ENCODE data around the gene SLC22A14. TPM values are rescaled to one million over a fixed set of nuclear protein-coding genes. Genes with fewer than 3 reads are reported as not detected.

The SLC22A14 gene
- total and polyA plus RNA-seq, 9 of the 15 experiments (the other 6 are each of a cell fraction or from before 2014, with no cell fraction given): 0.03 to 0.07 TPM; not detected in 7

DNA sequence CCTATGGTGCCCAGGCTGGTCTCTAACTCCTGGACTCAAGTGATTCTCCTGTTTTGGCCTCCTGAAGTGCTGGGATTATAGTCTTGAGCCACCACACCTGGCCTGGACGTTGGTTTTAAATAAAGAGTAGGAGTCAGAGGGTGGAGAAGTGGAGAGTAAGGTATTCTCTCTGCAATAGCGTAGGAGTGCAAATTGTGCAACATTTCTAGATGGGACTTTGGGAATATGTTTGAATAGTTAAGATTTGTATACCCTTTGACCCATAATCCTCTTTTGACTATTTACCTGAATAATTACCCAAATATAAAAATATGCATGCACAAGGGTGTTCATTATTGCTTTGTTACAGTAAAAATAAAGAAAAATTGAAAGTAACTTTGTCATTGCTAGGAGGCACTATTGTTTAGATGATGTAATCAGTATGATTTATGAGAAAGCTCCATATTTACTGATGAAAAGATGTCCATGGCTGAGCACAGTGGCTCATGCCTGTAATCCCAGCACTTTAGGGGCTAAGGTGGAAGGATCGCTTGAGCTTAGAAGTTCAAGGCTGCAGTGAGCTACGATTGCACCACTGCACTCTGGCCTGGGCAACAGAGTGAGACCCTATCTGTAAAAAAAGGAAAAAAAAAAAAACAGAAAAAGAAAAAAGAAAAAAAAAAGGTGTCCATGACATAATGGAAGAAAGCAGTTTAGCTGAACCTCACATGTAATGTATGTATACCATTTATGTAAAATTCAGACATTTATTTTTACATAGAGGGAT lies 49.3 kb downstream of the SLC22A14 start:
- Histone ChIP-seq H3K9me1 (ENCODE audit: control insufficient read depth, insufficient read depth, low read length) (no peaks in the 10 kb centered on the region), H3K27me3 (ENCODE audit: control insufficient read depth in 2 of 2, insufficient read depth in 2 of 2, low read length in 2 of 2) (peaks cover 12 to 16% of the 10 kb centered on the region in 2 experiments; a peak in 4 of 5 replicates), H4K20me1 (replicated peaks; ENCODE audit: control insufficient read depth, insufficient read depth, low read length) (no peaks in the 10 kb centered on the region), H3K4me1 (replicated peaks in 1 of 2; ENCODE audit: control insufficient read depth in 2 of 2, insufficient read depth in 2 of 2, low read length in 2 of 2) (peaks cover 0 to 8% of the 10 kb centered on the region in 2 experiments; a peak in 3 of 5 replicates), H3K36me3 (ENCODE audit: control insufficient read depth, insufficient read depth, low read length) (no peaks in the 10 kb centered on the region), H2AFZ (ENCODE audit: low read depth, low read length) (no peak overlapping the region; the same call in 1 of the 2 replicates), H3K4me2 (ENCODE audit: insufficient read depth, low read length) (no peak overlapping the region), H3K27ac (ENCODE audit: extremely low read depth, low read depth, low read length) (no peak overlapping the region), H3K9me3 (replicated peaks; ENCODE audit: control insufficient read depth, insufficient read depth, low read depth, low read length) (peaks cover 7% of the 10 kb centered on the region; the same call in 1 of the 2 replicates), H3K79me2 (ENCODE audit: control insufficient read depth, insufficient read depth, low read length) (no peaks in the 10 kb centered on the region), H3K9ac (ENCODE audit: insufficient read depth in 1 of 2, low read depth in 2 of 2, low read length in 2 of 2) (no peak overlapping the region), H3K4me3 (no peak overlapping the region)
- DNase-seq (ENCODE audit: extremely low read depth in 1 of 4, low spot score in 3 of 4) (no peak), ATAC-seq (no peak), FAIRE-seq (no peak)
- in situ Hi-C loops (cut with MboI) (no loop called here), intact Hi-C loops (cut with micrococcal nuclease) (no loop called here)
- no TSS peak for BruUV-seq (replicated peaks)
- ChIA-PET CTCF (ENCODE audit: low intra/inter-chr PET ratio) (interaction anchor here (0.6 kb wide), 1 partner anchor 13 kb away, joined by 3 read pairs; no protein-coding TSS in a partner anchor), POLR2A (no interaction called here)
- 7% methylated on average over 4 of the region's 4 CpGs for WGBS (ENCODE audit: insufficient coverage, low coverage, missing lambda C conversion rate)
- TF ChIP-seq FOXK1 (CRISPR knock-in tag; IDR thresholded peaks at IDR 0.05; ENCODE audit: borderline replicate concordance): no peak
- TF ChIP-seq, protein P1, sequence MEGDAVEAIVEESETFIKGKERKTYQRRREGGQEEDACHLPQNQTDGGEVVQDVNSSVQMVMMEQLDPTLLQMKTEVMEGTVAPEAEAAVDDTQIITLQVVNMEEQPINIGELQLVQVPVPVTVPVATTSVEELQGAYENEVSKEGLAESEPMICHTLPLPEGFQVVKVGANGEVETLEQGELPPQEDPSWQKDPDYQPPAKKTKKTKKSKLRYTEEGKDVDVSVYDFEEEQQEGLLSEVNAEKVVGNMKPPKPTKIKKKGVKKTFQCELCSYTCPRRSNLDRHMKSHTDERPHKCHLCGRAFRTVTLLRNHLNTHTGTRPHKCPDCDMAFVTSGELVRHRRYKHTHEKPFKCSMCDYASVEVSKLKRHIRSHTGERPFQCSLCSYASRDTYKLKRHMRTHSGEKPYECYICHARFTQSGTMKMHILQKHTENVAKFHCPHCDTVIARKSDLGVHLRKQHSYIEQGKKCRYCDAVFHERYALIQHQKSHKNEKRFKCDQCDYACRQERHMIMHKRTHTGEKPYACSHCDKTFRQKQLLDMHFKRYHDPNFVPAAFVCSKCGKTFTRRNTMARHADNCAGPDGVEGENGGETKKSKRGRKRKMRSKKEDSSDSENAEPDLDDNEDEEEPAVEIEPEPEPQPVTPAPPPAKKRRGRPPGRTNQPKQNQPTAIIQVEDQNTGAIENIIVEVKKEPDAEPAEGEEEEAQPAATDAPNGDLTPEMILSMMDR (IDR thresholded peaks at IDR 0.05 in 2 of 3, conservative IDR thresholded peaks at IDR 0.05 in 1 of 3; ENCODE audit: insufficient read depth in 2 of 3, low read depth in 1 of 3, low read length in 3 of 3): no peak
- TF ChIP-seq PTTG1 (tag; IDR thresholded peaks at IDR 0.05; ENCODE audit: low read depth): no peak
- no peak for TF ChIP-seq FOS (IDR thresholded peaks at IDR 0.05; ENCODE audit: extremely low read depth, insufficient read length)
- no peak for TF ChIP-seq JUND (IDR thresholded peaks at IDR 0.05; ENCODE audit: borderline replicate concordance, low read depth, low read length)
- TF ChIP-seq JUND (tag; IDR thresholded peaks at IDR 0.05; ENCODE audit: borderline replicate concordance, low read depth, low read length): peak; percentile 45; the same call in 2 of the 3 replicates
- peak; percentile 95 for TF ChIP-seq MEIS2 (IDR thresholded peaks at IDR 0.05; ENCODE audit: partially characterized antibody)
- TF ChIP-seq, protein P2, sequence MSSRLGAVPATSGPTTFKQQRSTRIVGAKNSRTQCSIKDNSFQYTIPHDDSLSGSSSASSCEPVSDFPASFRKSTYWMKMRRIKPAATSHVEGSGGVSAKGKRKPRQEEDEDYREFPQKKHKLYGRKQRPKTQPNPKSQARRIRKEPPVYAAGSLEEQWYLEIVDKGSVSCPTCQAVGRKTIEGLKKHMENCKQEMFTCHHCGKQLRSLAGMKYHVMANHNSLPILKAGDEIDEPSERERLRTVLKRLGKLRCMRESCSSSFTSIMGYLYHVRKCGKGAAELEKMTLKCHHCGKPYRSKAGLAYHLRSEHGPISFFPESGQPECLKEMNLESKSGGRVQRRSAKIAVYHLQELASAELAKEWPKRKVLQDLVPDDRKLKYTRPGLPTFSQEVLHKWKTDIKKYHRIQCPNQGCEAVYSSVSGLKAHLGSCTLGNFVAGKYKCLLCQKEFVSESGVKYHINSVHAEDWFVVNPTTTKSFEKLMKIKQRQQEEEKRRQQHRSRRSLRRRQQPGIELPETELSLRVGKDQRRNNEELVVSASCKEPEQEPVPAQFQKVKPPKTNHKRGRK (tag; IDR thresholded peaks at IDR 0.05): no peak

All from K562 (cell line).